Fibroblast of lung (primary cell): Measurements from ENCODE around the gene MYL11. TPM values are rescaled to one million over a fixed set of nuclear protein-coding genes. Genes with fewer than 3 reads are reported as not detected.

ENCODE experiments used
- DNase-seq, 2 donors: peaks; one replicate each; pipeline versions ENCODE4 v3.0.0 to v3.0.0-alpha.2; 2010; ENCODE audit warnings: low read depth in 2 of 2
- H2AFZ ChIP-seq: 2 replicates; pipeline ENCODE4 v1.5.1; 2012; ENCODE audit warnings: low read length, control low read depth, inconsistent platforms
- H3K27ac ChIP-seq: 2 replicates; pipeline ENCODE4 v1.5.1; 2011; ENCODE audit warnings: low read length, control low read depth; ENCODE audit not compliant: insufficient read depth
- H3K27me3 ChIP-seq: 2 replicates; pipeline ENCODE4 v1.5.1; 2011; ENCODE audit warnings: mild to moderate bottlenecking, low read length; ENCODE audit not compliant: control insufficient read depth, insufficient read depth
- H3K36me3 ChIP-seq: 2 replicates; pipeline ENCODE4 v1.5.1; 2011; ENCODE audit warnings: low read length; ENCODE audit not compliant: control insufficient read depth, insufficient read depth
- H3K4me1 ChIP-seq: 2 replicates; pipeline ENCODE4 v1.5.1; 2011; ENCODE audit warnings: low read length; ENCODE audit not compliant: control insufficient read depth, insufficient read depth; ENCODE audit errors: extremely low read depth
- H3K4me2 ChIP-seq: 2 replicates; pipeline ENCODE4 v1.5.1; 2011; ENCODE audit warnings: low read length, control low read depth; ENCODE audit not compliant: insufficient read depth; ENCODE audit errors: extremely low read depth
- H3K4me3 ChIP-seq, 4 experiments: fragments of 200-600 bp in 1 of 4; sonication (generic) in 1 of 4; replicated peaks in 1 of 4; 2 replicates each; pipeline ENCODE4 v1.5.1; 2011 to 2016; ENCODE audit warnings: low read length in 4 of 4, low read depth in 3 of 4, mild to moderate bottlenecking in 3 of 4, control low read depth in 2 of 4, inconsistent platforms in 1 of 4, mixed read lengths in 1 of 4; ENCODE audit not compliant: insufficient read depth in 1 of 4; ENCODE audit errors: control extremely low read depth in 1 of 4
- H3K79me2 ChIP-seq: 2 replicates; pipeline ENCODE4 v1.5.1; 2012; ENCODE audit warnings: mild to moderate bottlenecking, low read length, inconsistent platforms; ENCODE audit not compliant: control insufficient read depth, insufficient read depth
- H3K9ac ChIP-seq: 2 replicates; pipeline ENCODE4 v1.5.1; 2011; ENCODE audit warnings: mild to moderate bottlenecking, low read length, control low read depth; ENCODE audit not compliant: insufficient read depth
- H3K9me3 ChIP-seq: 2 replicates; pipeline ENCODE4 v1.5.1; 2012; ENCODE audit warnings: low read depth, low read length; ENCODE audit not compliant: control insufficient read depth, insufficient read depth
- H4K20me1 ChIP-seq: 2 replicates; pipeline ENCODE4 v1.5.1; 2011; ENCODE audit warnings: low read length; ENCODE audit not compliant: control insufficient read depth, insufficient read depth; ENCODE audit errors: extremely low read depth
- CTCF ChIP-seq, 2 donors: IDR thresholded peaks in 1 of 2; conservative IDR thresholded peaks in 1 of 2; 1 replicate in 1 of 2; 2 replicates in 1 of 2; pipeline ENCODE4 v1.5.1; 2011 to 2012; ENCODE audit warnings: low read length in 2 of 2, control low read depth in 1 of 2, inconsistent platforms in 1 of 2, low read depth in 1 of 2, mild to moderate bottlenecking in 1 of 2
- EZH2 ChIP-seq: IDR thresholded peaks from 2 replicates; pipeline ENCODE4 v1.5.1; 2012; ENCODE audit warnings: low read length, control low read depth, mild to moderate bottlenecking; ENCODE audit errors: missing control alignments
- polyA plus RNA-seq, 2 donors: library from polyadenylated mRNA; depleted of rRNA in 1 of 2; stranded (reverse) in 1 of 2; unstranded in 1 of 2; fragments of >200 nt; gene quantifications; 2 replicates each; pipeline ENCODE4 v1.2.1, GENCODE V29; 2011 to 2012; ENCODE audit warnings: missing spikeins in 1 of 2
- total RNA-seq: library from RNA; depleted of rRNA; stranded (reverse); fragments of >200 nt; gene quantifications from 2 replicates; pipeline ENCODE4 v1.2.1, GENCODE V29; 2014

MYL11 gene
- total and polyA plus RNA-seq, 2 donors (not counting 1 experiment from before 2014, with no cell fraction given), result 0.45 TPM; not detected in 1

GRCh38 chr16:30418350-30419181 is 44.0 kb downstream of the MYL11 start:
- Histone ChIP-seq H3K4me3 (peak overlapping the region in 3 of 4 experiments; percentile 51 to 59 (median 57)), H3K9me3 (no peaks in the 10 kb centered on the region), H3K4me2 (peak overlapping the region; percentile 51), H2AFZ (peak overlapping the region; percentile 82), H3K4me1 (no peaks in the 10 kb centered on the region), H3K79me2 (no peaks in the 10 kb centered on the region), H3K27me3 (no peaks in the 10 kb centered on the region), H3K27ac (no peak overlapping the region), H4K20me1 (no peaks in the 10 kb centered on the region), H3K9ac (no peak overlapping the region), H3K36me3 (peaks cover 2% of the 10 kb centered on the region)
- DNase-seq, result no peak
- TF ChIP-seq CTCF (conservative IDR thresholded peaks at IDR 0.05 in 1 of 2, IDR thresholded peaks at IDR 0.05 in 1 of 2; ENCODE audit: low read depth in 1 of 2, low read length in 2 of 2), result no peak
- no peak for TF ChIP-seq EZH2

- Histone ChIP-seq H2AFZ (no peak overlapping the region), H3K4me3 (no peak overlapping the region), H3K9ac (no peak overlapping the region), H4K20me1 (no peaks in the 10 kb centered on the region), H3K4me2 (no peak overlapping the region), H3K27ac (no peak overlapping the region), H3K4me1 (no peaks in the 10 kb centered on the region), H3K36me3 (peaks cover 7% of the 10 kb centered on the region), H3K79me2 (no peaks in the 10 kb centered on the region), H3K27me3 (no peaks in the 10 kb centered on the region), H3K9me3 (no peaks in the 10 kb centered on the region)
- TF ChIP-seq EZH2 (no peak), CTCF (conservative IDR thresholded peaks at IDR 0.05 in 1 of 2, IDR thresholded peaks at IDR 0.05 in 1 of 2; ENCODE audit: low read depth in 1 of 2, low read length in 2 of 2) (no peak)
- DNase-seq, result no peak
Observed at GRCh38 chr16:30421010-30421409, 46.4 kb downstream of the MYL11 start.

Other genes starting within 250 kb of the MYL11 start
- gene CORO1A, start 191.2 kb upstream of the MYL11 start, total RNA-seq, result 0.17 and 0.26 TPM in 2 replicates
- gene CORO1A, start 191.2 kb upstream of the MYL11 start, polyA plus RNA-seq, result 0.85 and 2.6 TPM in 2 replicates
- gene BOLA2B, start 181.1 kb upstream of the MYL11 start, total RNA-seq, result 12.6 and 18.0 TPM in 2 replicates
- gene BOLA2B, start 181.1 kb upstream of the MYL11 start, polyA plus RNA-seq, result 47.4 and 79.2 TPM in 2 replicates
- 18.2 and 19.2 TPM in 2 replicates for gene SLX1A, start 180.9 kb upstream of the MYL11 start, total RNA-seq
- 3.9 and 11.5 TPM in 2 replicates for gene SLX1A, start 180.9 kb upstream of the MYL11 start, polyA plus RNA-seq
- 2.1 and 2.8 TPM in 2 replicates for gene SULT1A3, start 175.5 kb upstream of the MYL11 start, total RNA-seq
- gene SULT1A3, start 175.5 kb upstream of the MYL11 start, polyA plus RNA-seq, result 3.1 and 4.1 TPM in 2 replicates
- 1.3 and 3.0 TPM in 2 replicates for gene NPIPB13, start 126.3 kb upstream of the MYL11 start, total RNA-seq
- 0.33 and 0.62 TPM in 2 replicates for gene NPIPB13, start 126.3 kb upstream of the MYL11 start, polyA plus RNA-seq
- 35.2 and 36.0 TPM in 2 replicates for gene CD2BP2, start 19.5 kb upstream of the MYL11 start, total RNA-seq
- gene CD2BP2, start 19.5 kb upstream of the MYL11 start, polyA plus RNA-seq, result 45.5 and 47.3 TPM in 2 replicates
- 22.1 and 29.6 TPM in 2 replicates for gene TBC1D10B, start 4.3 kb upstream of the MYL11 start, total RNA-seq
- gene TBC1D10B, start 4.3 kb upstream of the MYL11 start, polyA plus RNA-seq, result 14.8 and 22.1 TPM in 2 replicates
- gene SEPTIN1, start 7.8 kb downstream of the MYL11 start, total RNA-seq, result 0.17 and 0.26 TPM in 2 replicates
- gene SEPTIN1, start 7.8 kb downstream of the MYL11 start, polyA plus RNA-seq, result 0.17 TPM in 1 of 2 replicates, not detected in the other
- 7.3 and 7.7 TPM in 2 replicates for gene ZNF48, start 20.6 kb downstream of the MYL11 start, total RNA-seq
- gene ZNF48, start 20.6 kb downstream of the MYL11 start, polyA plus RNA-seq, result 3.2 and 4.0 TPM in 2 replicates
- gene ZNF771, start 32.8 kb downstream of the MYL11 start, total RNA-seq, result 8.4 and 10.5 TPM in 2 replicates
- gene ZNF771, start 32.8 kb downstream of the MYL11 start, polyA plus RNA-seq, result 3.1 and 4.5 TPM in 2 replicates
- gene DCTPP1, start 55.2 kb downstream of the MYL11 start, total RNA-seq, result 6.6 and 8.5 TPM in 2 replicates
- gene DCTPP1, start 55.2 kb downstream of the MYL11 start, polyA plus RNA-seq, result 23.6 and 38.1 TPM in 2 replicates
- 19.3 and 26.6 TPM in 2 replicates for gene SEPHS2, start 71.1 kb downstream of the MYL11 start, total RNA-seq
- gene SEPHS2, start 71.1 kb downstream of the MYL11 start, polyA plus RNA-seq, result 39.3 and 41.8 TPM in 2 replicates
- gene ITGAL, start 97.9 kb downstream of the MYL11 start, total RNA-seq, result not detected in 2 replicates
- gene ITGAL, start 97.9 kb downstream of the MYL11 start, polyA plus RNA-seq, result not detected in 2 replicates
- 21.8 and 23.9 TPM in 2 replicates for gene ZNF768, start 151.8 kb downstream of the MYL11 start, total RNA-seq
- gene ZNF768, start 151.8 kb downstream of the MYL11 start, polyA plus RNA-seq, result 8.2 and 9.5 TPM in 2 replicates
- 7.4 and 10.6 TPM in 2 replicates for gene ZNF747, start 160.1 kb downstream of the MYL11 start, total RNA-seq
- gene ZNF747, start 160.1 kb downstream of the MYL11 start, polyA plus RNA-seq, result 3.9 and 4.4 TPM in 2 replicates
- 3.1 TPM in 2 replicates for gene ZNF764, start 183.6 kb downstream of the MYL11 start, total RNA-seq
- 2.4 and 2.6 TPM in 2 replicates for gene ZNF764, start 183.6 kb downstream of the MYL11 start, polyA plus RNA-seq
- 10.3 and 12.9 TPM in 2 replicates for gene ZNF688, start 196.9 kb downstream of the MYL11 start, total RNA-seq
- gene ZNF688, start 196.9 kb downstream of the MYL11 start, polyA plus RNA-seq, result 3.0 and 3.1 TPM in 2 replicates
- gene ZNF785, start 210.9 kb downstream of the MYL11 start, total RNA-seq, result 6.6 and 8.7 TPM in 2 replicates
- gene ZNF785, start 210.9 kb downstream of the MYL11 start, polyA plus RNA-seq, result 4.7 and 7.1 TPM in 2 replicates
- 4.6 and 6.1 TPM in 2 replicates for gene ZNF689, start 235.6 kb downstream of the MYL11 start, total RNA-seq
- 3.5 and 4.2 TPM in 2 replicates for gene ZNF689, start 235.6 kb downstream of the MYL11 start, polyA plus RNA-seq